Smooth muscle cell (in vitro differentiated cells): ENCODE results near the gene SLC44A5. TPM values are rescaled to one million over a fixed set of nuclear protein-coding genes. Genes with fewer than 3 reads are reported as not detected.

ENCODE experiments used
- DNase-seq: peaks from one replicate; lab custom pipeline; 2025; ENCODE audit not compliant: unreplicated experiment; lab: John Stamatoyannopoulos, UW
- H2AFZ ChIP-seq: fragments of 200-600 bp; sonication (generic); 2 replicates; pipeline ENCODE4 v1.6.0; 2016; ENCODE audit warnings: antibody characterized with exemption, low read depth, mild to moderate bottlenecking
- H3F3A ChIP-seq: fragments of 200-600 bp; sonication (generic); 2 replicates; pipeline ENCODE4 v1.6.0; 2017; ENCODE audit warnings: antibody characterized with exemption, low read depth
- H3K27ac ChIP-seq: fragments of 200-600 bp; sonication (generic); 2 replicates; pipeline ENCODE4 v1.5.1; 2016; ENCODE audit warnings: low read depth, mild to moderate bottlenecking
- H3K27me3 ChIP-seq: fragments of 200-600 bp; sonication (generic); 2 replicates; pipeline ENCODE4 v1.6.1; 2016; ENCODE audit warnings: low read depth, mild to moderate bottlenecking
- H3K36me3 ChIP-seq: fragments of 200-600 bp; sonication (generic); 2 replicates; pipeline ENCODE4 v1.5.1; 2016; ENCODE audit warnings: low read depth
- H3K4me1 ChIP-seq: fragments of 200-600 bp; sonication (generic); 2 replicates; pipeline ENCODE4 v1.5.1; 2016; ENCODE audit warnings: low read depth
- H3K4me2 ChIP-seq: fragments of 200-600 bp; sonication (generic); 2 replicates; pipeline ENCODE4 v1.6.0; 2016; ENCODE audit warnings: mild to moderate bottlenecking
- H3K4me3 ChIP-seq: fragments of 200-600 bp; sonication (generic); 2 replicates; pipeline ENCODE4 v1.5.1; 2016; ENCODE audit warnings: mild to moderate bottlenecking
- H3K79me2 ChIP-seq: fragments of 200-600 bp; sonication (generic); 2 replicates; pipeline ENCODE4 v1.6.0; 2016; ENCODE audit warnings: low read depth, mild to moderate bottlenecking
- H3K9ac ChIP-seq: fragments of 200-600 bp; sonication (generic); 2 replicates; pipeline ENCODE4 v1.6.0; 2016; ENCODE audit warnings: low read depth
- H3K9me3 ChIP-seq: fragments of 200-600 bp; sonication (generic); replicated peaks from 2 replicates; pipeline ENCODE4 v1.5.1; 2016; ENCODE audit warnings: low read depth
- H4K20me1 ChIP-seq: fragments of 200-600 bp; sonication (generic); 2 replicates; pipeline ENCODE4 v1.6.0; 2016; ENCODE audit warnings: low read depth
- WGBS: methylation state at CpG from one replicate; pipeline ENCODE4 v1.1.7; 2016; ENCODE audit warnings: low lambda C conversion rate; 5-methylcytosine and 5-hydroxymethylcytosine counted together
- polyA plus RNA-seq: library from polyadenylated mRNA; unstranded; fragments of >200 nt; fragmentation: Nextera tagmentation; extraction: Ambion mirVana; gene quantifications from 2 replicates; pipeline ENCODE4 v1.2.1, GENCODE V29; 2016
- total RNA-seq: library from RNA; depleted of rRNA; stranded (reverse); fragments of >200 nt; gene quantifications from 2 replicates; pipeline ENCODE4 v1.2.3, GENCODE V29; 2014
- TF ChIP-seq, protein P1 (sequence below): fragments of 200-600 bp; sonication (generic); IDR thresholded peaks from 2 replicates; pipeline ENCODE4 v1.5.1; 2017; ENCODE audit warnings: borderline replicate concordance, mild to moderate bottlenecking, antibody characterized with exemption; ENCODE audit not compliant: insufficient read depth, poor library complexity, severe bottlenecking

SLC44A5 gene
- total and polyA plus RNA-seq, 2 experiments from 2014 or later, result 0.89 to 4.4 TPM

DNA sequence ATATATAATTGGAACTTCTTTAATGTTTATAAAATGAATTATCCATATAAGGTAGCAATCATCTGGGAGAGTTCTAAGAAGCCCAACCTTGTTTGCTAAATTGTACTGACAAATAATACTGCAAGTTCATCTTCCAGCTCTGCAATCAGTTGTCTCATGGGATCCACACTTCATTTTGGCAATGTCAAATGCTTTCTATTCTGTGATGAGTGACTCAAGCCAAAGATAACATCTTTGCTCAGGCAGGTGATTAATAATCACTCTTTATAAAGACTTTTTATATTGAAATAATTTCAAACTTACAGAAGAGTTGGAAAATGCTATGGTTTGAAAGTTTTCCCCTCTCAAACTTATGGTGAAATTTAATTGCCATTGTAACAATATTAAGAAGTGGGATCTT is 67.2 kb downstream of the SLC44A5 start:
- TF ChIP-seq, protein P1, sequence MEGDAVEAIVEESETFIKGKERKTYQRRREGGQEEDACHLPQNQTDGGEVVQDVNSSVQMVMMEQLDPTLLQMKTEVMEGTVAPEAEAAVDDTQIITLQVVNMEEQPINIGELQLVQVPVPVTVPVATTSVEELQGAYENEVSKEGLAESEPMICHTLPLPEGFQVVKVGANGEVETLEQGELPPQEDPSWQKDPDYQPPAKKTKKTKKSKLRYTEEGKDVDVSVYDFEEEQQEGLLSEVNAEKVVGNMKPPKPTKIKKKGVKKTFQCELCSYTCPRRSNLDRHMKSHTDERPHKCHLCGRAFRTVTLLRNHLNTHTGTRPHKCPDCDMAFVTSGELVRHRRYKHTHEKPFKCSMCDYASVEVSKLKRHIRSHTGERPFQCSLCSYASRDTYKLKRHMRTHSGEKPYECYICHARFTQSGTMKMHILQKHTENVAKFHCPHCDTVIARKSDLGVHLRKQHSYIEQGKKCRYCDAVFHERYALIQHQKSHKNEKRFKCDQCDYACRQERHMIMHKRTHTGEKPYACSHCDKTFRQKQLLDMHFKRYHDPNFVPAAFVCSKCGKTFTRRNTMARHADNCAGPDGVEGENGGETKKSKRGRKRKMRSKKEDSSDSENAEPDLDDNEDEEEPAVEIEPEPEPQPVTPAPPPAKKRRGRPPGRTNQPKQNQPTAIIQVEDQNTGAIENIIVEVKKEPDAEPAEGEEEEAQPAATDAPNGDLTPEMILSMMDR, result no peak
- no peaks in the 10 kb centered on the region for H3K4me1 ChIP-seq
- H3K27ac ChIP-seq, result no peak overlapping the region
- H2AFZ ChIP-seq, result no peak overlapping the region
- no peak for DNase-seq
- no peaks in the 10 kb centered on the region for H3K36me3 ChIP-seq
- H3K9ac ChIP-seq, result no peak overlapping the region
- no peaks in the 10 kb centered on the region for H3K9me3 ChIP-seq
- H3F3A ChIP-seq, result no peaks in the 10 kb centered on the region
- no peaks in the 10 kb centered on the region for H3K27me3 ChIP-seq
- H3K4me3 ChIP-seq, result no peak overlapping the region
- no peaks in the 10 kb centered on the region for H4K20me1 ChIP-seq
- no peak overlapping the region for H3K4me2 ChIP-seq
- no peaks in the 10 kb centered on the region for H3K79me2 ChIP-seq

- Histone ChIP-seq H4K20me1 (no peaks in the 10 kb centered on the region), H3K27ac (no peak overlapping the region), H3F3A (no peaks in the 10 kb centered on the region), H3K36me3 (no peaks in the 10 kb centered on the region), H3K4me3 (no peak overlapping the region), H3K4me1 (no peaks in the 10 kb centered on the region), H3K9me3 (no peaks in the 10 kb centered on the region), H2AFZ (no peak overlapping the region), H3K4me2 (no peak overlapping the region), H3K9ac (no peak overlapping the region), H3K27me3 (no peaks in the 10 kb centered on the region), H3K79me2 (no peaks in the 10 kb centered on the region)
- TF ChIP-seq, protein P1, result no peak
- 92% methylated on average over 5 of the region's 5 CpGs for WGBS
- no peak for DNase-seq
These were observed 67.9 kb downstream of the SLC44A5 start for GRCh38 chr1:75542818-75543570.

GRCh38 chr1:75539230-75540116 is 71.4 kb downstream of the SLC44A5 start:
- WGBS, result 77% methylated on average over 6 of the region's 6 CpGs
- H3K4me1 ChIP-seq, result no peaks in the 10 kb centered on the region
- TF ChIP-seq, protein P1, result no peak
- H4K20me1 ChIP-seq, result no peaks in the 10 kb centered on the region
- H3K4me2 ChIP-seq, result no peak overlapping the region
- no peak for DNase-seq
- H3K9me3 ChIP-seq, result no peaks in the 10 kb centered on the region
- H3K36me3 ChIP-seq, result no peaks in the 10 kb centered on the region
- no peaks in the 10 kb centered on the region for H3F3A ChIP-seq
- H3K9ac ChIP-seq, result no peak overlapping the region
- no peaks in the 10 kb centered on the region for H3K27me3 ChIP-seq
- no peak overlapping the region for H2AFZ ChIP-seq
- H3K4me3 ChIP-seq, result no peak overlapping the region
- H3K27ac ChIP-seq, result no peak overlapping the region
- no peaks in the 10 kb centered on the region for H3K79me2 ChIP-seq
